GM21526 (cell line): ENCODE data around the gene MAD1L1.
"Not testable (repeated sequence)": the region's sequence is repeated elsewhere in the genome, so short reads cannot be mapped to it uniquely, and the experiment has no call there.

Experiments
- ATAC-seq: cut with Tn5 transposase; IDR thresholded peaks from one replicate; pipeline ENCODE4 v1.9.1; 2021; ENCODE audit warnings: moderate library complexity; ENCODE audit not compliant: unreplicated experiment, low FRiP score

Gene MAD1L1

GRCh38 chr7:2075811-2076210 lies 156.9 kb downstream of the MAD1L1 start:
- no peak for ATAC-seq

- ATAC-seq = no peak
Measured at GRCh38 chr7:2074691-2075090, 158.1 kb downstream of the MAD1L1 start.

- ATAC-seq = no peak
Measured at GRCh38 chr7:2072798-2073197, 159.9 kb downstream of the MAD1L1 start.

GRCh38 chr7:2072042-2072441 lies 160.7 kb downstream of the MAD1L1 start:
- peak; percentile 69 for ATAC-seq

- no peak for ATAC-seq
Measured at GRCh38 chr7:2071133-2071832, 161.5 kb downstream of the MAD1L1 start.

- no peak for ATAC-seq
Measured at GRCh38 chr7:2070151-2070763, 162.5 kb downstream of the MAD1L1 start.

- no peak for ATAC-seq
Measured at GRCh38 chr7:2069472-2069860, 163.3 kb downstream of the MAD1L1 start.

- no peak for ATAC-seq
Measured at GRCh38 chr7:2068693-2069471, 163.9 kb downstream of the MAD1L1 start.

- ATAC-seq = no peak
Measured at GRCh38 chr7:2066251-2066919, 166.4 kb downstream of the MAD1L1 start.

- no peak for ATAC-seq
Measured at GRCh38 chr7:2065528-2065927, 167.2 kb downstream of the MAD1L1 start.

- no peak for ATAC-seq
Measured at GRCh38 chr7:2063563-2064260, 169.0 kb downstream of the MAD1L1 start.

- no peak for ATAC-seq
Measured at GRCh38 chr7:2062648-2063047, 170.1 kb downstream of the MAD1L1 start.

- no peak for ATAC-seq
Measured at GRCh38 chr7:2060701-2061100, 172.0 kb downstream of the MAD1L1 start.

- ATAC-seq = no peak
Measured at GRCh38 chr7:2059964-2060700, 172.6 kb downstream of the MAD1L1 start.

- not testable (repeated sequence) for ATAC-seq
Measured at GRCh38 chr7:2058246-2058645, 174.5 kb downstream of the MAD1L1 start.

GRCh38 chr7:2055956-2056355 lies 176.8 kb downstream of the MAD1L1 start:
- no peak for ATAC-seq

GRCh38 chr7:2054927-2055326 lies 177.8 kb downstream of the MAD1L1 start:
- ATAC-seq = no peak

- ATAC-seq = no peak
Measured at GRCh38 chr7:2053395-2053794, 179.3 kb downstream of the MAD1L1 start.

GRCh38 chr7:2052657-2053048 lies 180.1 kb downstream of the MAD1L1 start:
- ATAC-seq = no peak
